C4-2B (cell line): ENCODE measurements around the gene CLSTN1.

ENCODE experiments used
- H3K27ac ChIP-seq: fragments of 450-650 bp; 2 replicates; pipeline ENCODE4 v1.5.1; 2017
- CTCF ChIP-seq: fragments of 450-650 bp; conservative IDR thresholded peaks from 2 replicates; pipeline ENCODE4 v1.5.1; 2017; ENCODE audit warnings: mild to moderate bottlenecking
- ZFX ChIP-seq: fragments of 450-650 bp; IDR thresholded peaks from 2 replicates; pipeline ENCODE4 v1.6.1; 2017

The CLSTN1 gene

DNA sequence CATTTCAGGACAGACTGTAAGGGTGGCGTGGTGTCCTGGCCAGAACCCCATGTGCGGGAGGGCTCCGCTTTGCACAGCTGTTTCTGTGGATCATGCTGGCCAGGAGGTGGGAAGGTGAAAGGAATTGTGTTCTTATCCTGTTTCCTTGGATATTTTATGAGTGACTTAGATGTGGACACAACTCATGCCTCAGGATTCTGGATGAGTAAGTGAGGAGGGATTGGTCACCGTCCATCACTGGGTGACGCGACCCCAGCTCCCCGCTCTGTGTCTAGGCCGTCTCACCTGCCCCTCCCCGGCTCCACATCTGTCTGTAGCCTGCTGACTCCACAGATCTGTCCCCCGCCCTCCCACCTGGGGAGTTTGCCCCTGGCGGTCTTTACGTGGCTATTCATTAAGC, 123.4 kb downstream of the CLSTN1 start:
- no peak for TF ChIP-seq CTCF
- no peak for TF ChIP-seq ZFX
- H3K27ac ChIP-seq, result no peak overlapping the region

- no peak overlapping the region for H3K27ac ChIP-seq
- no peak for TF ChIP-seq ZFX
- no peak for TF ChIP-seq CTCF
Observed at GRCh38 chr1:9699361-9699760, 124.4 kb downstream of the CLSTN1 start.

- no peak for TF ChIP-seq CTCF
- TF ChIP-seq ZFX, result no peak
- no peak overlapping the region for H3K27ac ChIP-seq
Observed at GRCh38 chr1:9696793-9697192, 127.0 kb downstream of the CLSTN1 start.

DNA sequence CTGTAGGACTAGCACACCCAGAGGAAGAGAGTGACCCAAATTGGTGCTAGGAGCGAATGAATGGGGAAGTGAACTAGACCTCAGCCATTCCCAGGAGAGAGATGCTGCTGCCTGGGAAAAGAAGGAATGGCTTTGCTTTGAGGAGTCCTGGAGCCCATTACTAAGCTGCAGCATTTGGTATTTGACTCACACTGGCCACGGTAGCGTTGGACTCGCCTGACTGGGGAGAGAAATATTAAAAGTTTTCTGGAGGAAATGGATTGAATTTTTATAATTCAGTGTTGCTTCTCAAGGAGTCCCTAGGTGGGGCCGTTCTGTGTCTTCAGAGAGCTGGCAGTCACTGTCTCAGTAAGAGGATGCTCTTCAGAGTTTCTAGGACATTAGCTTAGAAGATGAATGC, 132.1 kb downstream of the CLSTN1 start:
- TF ChIP-seq CTCF (no peak), ZFX (no peak)
- H3K27ac ChIP-seq, result no peak overlapping the region

DNA sequence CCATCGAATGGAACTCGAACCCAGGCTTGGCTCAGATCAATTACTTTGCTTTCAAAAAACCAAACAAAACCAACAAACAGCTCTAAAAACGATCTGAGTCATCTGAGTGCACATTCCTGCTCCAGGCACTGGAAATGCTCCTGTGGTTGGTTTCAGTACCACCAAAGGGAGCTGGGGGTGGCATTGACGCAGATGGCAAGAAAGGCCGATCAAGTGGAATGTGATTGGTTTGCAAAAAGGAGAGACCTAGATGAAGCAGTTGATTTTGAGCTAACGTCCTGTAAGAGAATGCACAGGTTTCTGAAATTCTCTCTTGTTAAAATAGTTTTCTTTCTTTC, 132.7 kb downstream of the CLSTN1 start:
- no peak overlapping the region for H3K27ac ChIP-seq
- no peak for TF ChIP-seq ZFX
- no peak for TF ChIP-seq CTCF

GRCh38 chr1:9690440-9691107, 133.2 kb downstream of the CLSTN1 start:
- no peak for TF ChIP-seq CTCF
- TF ChIP-seq ZFX, result no peak
- no peak overlapping the region for H3K27ac ChIP-seq

GRCh38 chr1:9689971-9690381, 133.8 kb downstream of the CLSTN1 start:
- H3K27ac ChIP-seq, result no peak overlapping the region
- no peak for TF ChIP-seq ZFX
- no peak for TF ChIP-seq CTCF
